Body of pancreas (tissue), 4 donors: ENCODE data around the gene NGFR.

Experiments used
- CTCF ChIP-seq, 7 experiments: fragments of 450-650 bp in 4 of 7; fragments of 200-600 bp in 3 of 7; sonication (generic) in 3 of 7; IDR thresholded peaks; one replicate each; pipeline ENCODE4 v1.5.1; 2016 to 2019; ENCODE audit warnings: antibody characterized with exemption in 7 of 7
- POLR2A ChIP-seq, 3 donors: fragments of 450-650 bp; IDR thresholded peaks; one replicate each; pipeline ENCODE4 v1.6.1; 2016; ENCODE audit warnings: antibody characterized with exemption in 3 of 3, mild to moderate bottlenecking in 2 of 3

GRCh38 chr17:49549691-49550678, 54.9 kb downstream of the NGFR start:
- TF ChIP-seq CTCF (IDR thresholded peaks at IDR 0.05), result no peak
- no peak for TF ChIP-seq POLR2A (IDR thresholded peaks at IDR 0.05)
